HCEC 1CT (cell line): ENCODE data around the gene LAYN.
A peak's percentile ranks its signal among the peaks of the same experiment; 100 is the strongest.

Experiments used
- DNase-seq: peaks from one replicate; pipeline ENCODE4 v3.0.0-alpha.2; 2017

The LAYN gene

GRCh38 chr11:111598559-111598958 lies 58.0 kb downstream of the LAYN start:
- peak; percentile 59 for DNase-seq

- DNase-seq: no peak
These were observed 61.1 kb downstream of the LAYN start for GRCh38 chr11:111601636-111601978.

GRCh38 chr11:111601979-111602864 lies 61.7 kb downstream of the LAYN start, which contains the start of gene SIK2:
Gene SIK2 (plus strand): TSS chr11:111602449. CDS start chr11:111602564, 115 bp downstream.
- DNase-seq: peak; percentile 96

- peak; percentile 35 for DNase-seq
These were observed 62.5 kb downstream of the LAYN start for GRCh38 chr11:111602865-111603610.

GRCh38 chr11:111603611-111604130 lies 63.2 kb downstream of the LAYN start:
- DNase-seq: no peak

GRCh38 chr11:111604392-111605009 lies 64.0 kb downstream of the LAYN start:
- DNase-seq: peak; percentile 57

- DNase-seq: no peak
These were observed 65.2 kb downstream of the LAYN start for GRCh38 chr11:111605681-111606080.

GRCh38 chr11:111606986-111607385 lies 66.5 kb downstream of the LAYN start:
- peak; percentile 22 for DNase-seq

GRCh38 chr11:111607751-111608150 lies 67.2 kb downstream of the LAYN start:
- no peak for DNase-seq
